Neutrophil (primary cell): ENCODE measurements around the gene L3MBTL1.
"Not testable (repeated sequence)": the region's sequence is repeated elsewhere in the genome, so short reads cannot be mapped to it uniquely, and the experiment has no call there.

Experiments
- H3K27ac ChIP-seq: fragments of 200-600 bp; sonication (generic); 2 replicates; pipeline ENCODE4 v1.5.1; 2016; ENCODE audit warnings: mild to moderate bottlenecking, moderate library complexity
- H3K27me3 ChIP-seq: fragments of 200-600 bp; sonication (generic); 2 replicates; pipeline ENCODE4 v1.6.0; 2016; ENCODE audit warnings: mild to moderate bottlenecking
- H3K36me3 ChIP-seq: fragments of 200-600 bp; sonication (generic); 2 replicates; pipeline ENCODE4 v1.5.1; 2017
- H3K4me1 ChIP-seq, 2 experiments: fragments of 200-600 bp in 1 of 2; sonication (generic) in 1 of 2; 1 replicate in 1 of 2; 2 replicates in 1 of 2; pipeline versions ENCODE4 v1.5.1 to v1.6.1; 2013 to 2016; ENCODE audit warnings: low read depth in 1 of 2, low read length in 1 of 2, mild to moderate bottlenecking in 1 of 2, moderate library complexity in 1 of 2; ENCODE audit not compliant: control insufficient read depth in 1 of 2, insufficient read depth in 1 of 2
- H3K4me3 ChIP-seq, 2 experiments: fragments of 200-600 bp in 1 of 2; sonication (generic) in 1 of 2; 1 replicate in 1 of 2; 2 replicates in 1 of 2; pipeline ENCODE4 v1.5.1; 2013 to 2016; ENCODE audit warnings: low read depth in 1 of 2, low read length in 1 of 2, mild to moderate bottlenecking in 1 of 2, moderate library complexity in 1 of 2
- H3K9me3 ChIP-seq: fragments of 200-600 bp; sonication (generic); 2 replicates; pipeline ENCODE4 v1.5.1; 2016
- CTCF ChIP-seq: fragments of 200-600 bp; sonication (generic); IDR thresholded peaks from 2 replicates; pipeline ENCODE4 v1.5.1; 2016; ENCODE audit warnings: antibody characterized with exemption

The L3MBTL1 gene

DNA sequence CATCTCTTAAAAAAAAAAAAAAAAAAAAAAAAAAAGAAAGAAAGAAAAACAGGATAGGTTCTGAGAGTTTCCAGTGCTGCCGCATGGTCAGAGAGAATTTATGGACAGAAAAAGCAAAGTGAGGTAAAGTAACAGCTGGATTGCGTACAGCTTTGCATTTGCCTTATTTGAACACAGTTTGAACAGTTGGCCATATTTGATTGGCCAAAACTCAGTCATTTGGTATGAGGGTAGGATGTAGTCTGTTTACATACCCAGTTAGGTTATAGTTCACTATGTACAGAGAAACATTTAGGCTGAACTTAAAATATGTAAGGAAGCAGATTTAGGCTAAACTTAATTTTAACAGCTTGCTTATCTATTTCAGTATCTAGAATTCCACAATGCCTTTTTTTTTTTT lies 17.5 kb upstream of the L3MBTL1 start:
- no peak for TF ChIP-seq CTCF
- H3K27ac ChIP-seq = no peak overlapping the region
- H3K9me3 ChIP-seq = no peaks in the 10 kb centered on the region
- H3K4me3 ChIP-seq = no peak overlapping the region
- no peaks in the 10 kb centered on the region for H3K4me1 ChIP-seq
- no peaks in the 10 kb centered on the region for H3K27me3 ChIP-seq
- H3K36me3 ChIP-seq = no peaks in the 10 kb centered on the region

GRCh38 chr20:43492101-43492500 lies 15.4 kb upstream of the L3MBTL1 start:
- no peaks in the 10 kb centered on the region for H3K9me3 ChIP-seq
- no peaks in the 10 kb centered on the region for H3K27me3 ChIP-seq
- no peak overlapping the region for H3K4me3 ChIP-seq
- no peak overlapping the region for H3K27ac ChIP-seq
- H3K36me3 ChIP-seq = no peaks in the 10 kb centered on the region
- no peaks in the 10 kb centered on the region for H3K4me1 ChIP-seq
- TF ChIP-seq CTCF = no peak

DNA sequence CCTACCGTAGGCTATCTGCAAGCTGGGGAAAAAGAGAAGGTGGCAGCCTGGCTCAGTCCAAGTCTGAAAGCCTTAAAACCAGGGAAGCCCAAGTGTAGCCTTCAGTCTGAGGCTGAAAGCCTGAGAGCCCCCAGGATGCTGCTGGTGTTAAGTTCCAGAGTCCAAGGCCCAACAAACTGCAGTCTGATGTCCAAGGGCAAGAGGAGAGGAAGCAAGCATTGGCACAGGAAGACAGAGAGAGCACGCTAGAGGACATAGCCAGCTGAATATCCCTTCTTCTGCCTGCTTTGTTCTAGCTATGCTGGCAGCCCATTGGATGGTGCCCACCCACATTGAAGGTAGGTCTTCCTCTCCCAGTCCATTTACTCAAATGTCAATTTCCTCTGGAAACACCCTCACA lies 12.1 kb upstream of the L3MBTL1 start:
- Histone ChIP-seq H3K36me3 (no peaks in the 10 kb centered on the region), H3K27ac (no peak overlapping the region), H3K27me3 (no peaks in the 10 kb centered on the region), H3K9me3 (no peaks in the 10 kb centered on the region), H3K4me3 (no peak overlapping the region), H3K4me1 (no peaks in the 10 kb centered on the region)
- no peak for TF ChIP-seq CTCF

GRCh38 chr20:43502021-43502420 lies 5.5 kb upstream of the L3MBTL1 start:
- H3K4me3 ChIP-seq, H3K9me3 ChIP-seq, H3K36me3 ChIP-seq, H3K27ac ChIP-seq, H3K4me1 ChIP-seq: not testable (repeated sequence)
- peaks cover 50% of the 10 kb centered on the region for H3K27me3 ChIP-seq

GRCh38 chr20:43506238-43506637 lies 1.3 kb upstream of the L3MBTL1 start:
- Histone ChIP-seq H3K4me1 (peaks cover 8 to 16% of the 10 kb centered on the region in 2 experiments), H3K27me3 (peaks cover 76% of the 10 kb centered on the region), H3K27ac (no peak overlapping the region), H3K36me3 (no peaks in the 10 kb centered on the region), H3K4me3 (no peak overlapping the region), H3K9me3 (no peaks in the 10 kb centered on the region)
- no peak for TF ChIP-seq CTCF

GRCh38 chr20:43508106-43508505 lies 609 bp downstream of the L3MBTL1 start:
- Histone ChIP-seq H3K36me3 (no peaks in the 10 kb centered on the region), H3K27ac (no peak overlapping the region), H3K4me1 (peaks cover 9 to 16% of the 10 kb centered on the region in 2 experiments), H3K4me3 (peak overlapping the region; percentile 69 to 82), H3K27me3 (peaks cover 63% of the 10 kb centered on the region), H3K9me3 (no peaks in the 10 kb centered on the region)
- TF ChIP-seq CTCF = no peak
